K562 (cell line): ENCODE results near the gene MDFIC. TPM values are rescaled to one million over a fixed set of nuclear protein-coding genes. Genes with fewer than 3 reads are reported as not detected.

Experiments
- ATAC-seq: fragments of 200-7000 bp; cut with Tn5 transposase; 3 replicates; pipeline ENCODE4 v1.9.1; 2020; ENCODE audit warnings: moderate library complexity
- BruUV-seq: library from RNA; stranded (reverse); fragments of 400-500 nt; replicated peaks from 2 replicates; lab custom pipeline; 2021; lab: Mats Ljungman, UMichigan
- CTCF ChIA-PET: fragments of 300-600 bp; formaldehyde crosslinking; extraction: SDS; loops from one replicate; lab custom pipeline; 2021; ENCODE audit warnings: low intra/inter-chr PET ratio; lab: Yijun Ruan, JAX
- POLR2A ChIA-PET: fragments of 300-600, 350-650 bp; sonication (Branson Sonifier 250); formaldehyde crosslinking; extraction: SDS; loops from one replicate; lab custom pipeline; 2021; ENCODE audit warnings: antibody characterized with exemption, inconsistent platforms; lab: Yijun Ruan, JAX
- DNase-seq, 4 experiments: peaks; one replicate each; pipeline versions ENCODE4 v3.0.0 to v3.0.0-alpha.2; 2011 to 2018; ENCODE audit warnings: low spot score in 3 of 4, mixed read lengths in 3 of 4; ENCODE audit errors: extremely low read depth in 1 of 4
- FAIRE-seq: peaks from 2 replicates; lab custom pipeline; 2011; peaks lifted over from hg19 to GRCh38; lab: Jason Lieb, UNC
- H2AFZ ChIP-seq: 2 replicates; pipeline ENCODE4 v1.6.0; 2011; ENCODE audit warnings: low read depth, low read length, control low read depth, inconsistent platforms
- H3K27ac ChIP-seq: fragments of 200-600 bp; 3 replicates; pipeline ENCODE4 v1.8.0; 2011; ENCODE audit warnings: low read depth, mild to moderate bottlenecking, control low read depth, inconsistent platforms, low read length, moderate library complexity, mixed read lengths; ENCODE audit errors: extremely low read depth
- H3K27me3 ChIP-seq, 2 experiments: fragments of 300-600 bp in 1 of 2; 2 replicates in 1 of 2; 3 replicates in 1 of 2; pipeline versions ENCODE4 v1.6.0 to v1.8.0; 2011; ENCODE audit warnings: inconsistent platforms in 2 of 2, low read length in 2 of 2, mild to moderate bottlenecking in 1 of 2, mixed read lengths in 1 of 2, moderate library complexity in 1 of 2; ENCODE audit not compliant: control insufficient read depth in 2 of 2, insufficient read depth in 2 of 2
- H3K36me3 ChIP-seq: fragments of 300-600 bp; 3 replicates; pipeline ENCODE4 v1.8.0; 2011; ENCODE audit warnings: mild to moderate bottlenecking, low read length, inconsistent platforms; ENCODE audit not compliant: control insufficient read depth, insufficient read depth
- H3K4me1 ChIP-seq, 2 experiments: fragments of 200-600 bp in 1 of 2; replicated peaks in 1 of 2; 2 replicates in 1 of 2; 3 replicates in 1 of 2; pipeline versions ENCODE4 v1.5.1 to v1.8.0; 2011; ENCODE audit warnings: inconsistent platforms in 2 of 2, low read length in 2 of 2, mild to moderate bottlenecking in 1 of 2, mixed read lengths in 1 of 2, moderate library complexity in 1 of 2; ENCODE audit not compliant: control insufficient read depth in 2 of 2, insufficient read depth in 2 of 2
- H3K4me2 ChIP-seq: 2 replicates; pipeline ENCODE4 v1.6.1; 2011; ENCODE audit warnings: low read length, control low read depth, inconsistent platforms, mixed read lengths; ENCODE audit not compliant: insufficient read depth
- H3K4me3 ChIP-seq: fragments of 200-600 bp; sonication (generic), shearing (Covaris generic); 2 replicates; pipeline ENCODE4 v1.5.1; 2016; ENCODE audit warnings: control low read depth, inconsistent platforms
- H3K79me2 ChIP-seq: fragments of 200-600 bp; 3 replicates; pipeline ENCODE4 v1.8.0; 2011; ENCODE audit warnings: low read length, inconsistent platforms; ENCODE audit not compliant: control insufficient read depth, insufficient read depth
- H3K9ac ChIP-seq, 2 experiments: 2 replicates each; pipeline versions ENCODE4 v1.6.0 to v1.6.1; 2011; ENCODE audit warnings: low read depth in 2 of 2, low read length in 2 of 2, control low read depth in 1 of 2, inconsistent platforms in 1 of 2, mild to moderate bottlenecking in 1 of 2, mixed read lengths in 1 of 2; ENCODE audit not compliant: insufficient read depth in 1 of 2
- H3K9me1 ChIP-seq: one replicate; pipeline ENCODE4 v1.6.0; 2011; ENCODE audit warnings: inconsistent platforms, mild to moderate bottlenecking, low read length, moderate library complexity; ENCODE audit not compliant: control insufficient read depth, insufficient read depth
- H3K9me3 ChIP-seq: replicated peaks from 2 replicates; pipeline ENCODE4 v1.5.1; 2011; ENCODE audit warnings: low read depth, low read length, inconsistent platforms; ENCODE audit not compliant: control insufficient read depth, insufficient read depth
- H4K20me1 ChIP-seq: replicated peaks from 2 replicates; pipeline ENCODE4 v1.6.1; 2011; ENCODE audit warnings: low read length, inconsistent platforms, mixed read lengths; ENCODE audit not compliant: control insufficient read depth, insufficient read depth
- E4F1 ChIP-seq: fragments of 250-450 bp; sonication (Bioruptor Pico); IDR thresholded peaks from 2 replicates; pipeline ENCODE4 v1.5.0; 2021; ENCODE audit warnings: mild to moderate bottlenecking, borderline replicate concordance
- ETV1 ChIP-seq: fragments of 450-650 bp; conservative IDR thresholded peaks from 2 replicates; pipeline ENCODE4 v1.6.1; 2016; ENCODE audit warnings: missing genetic modification characterization, control low read depth, low read depth, missing compliant biosample characterization
- FOXK2 ChIP-seq, 2 experiments: fragments of 450-650 bp; IDR thresholded peaks in 1 of 2; conservative IDR thresholded peaks in 1 of 2; 2 replicates each; pipeline ENCODE4 v1.6.1; 2016; ENCODE audit warnings: low read depth in 2 of 2, mild to moderate bottlenecking in 1 of 2
- HNRNPUL1 ChIP-seq: fragments of 200-400 bp; formaldehyde crosslinking; IDR thresholded peaks from 2 replicates; pipeline ENCODE4 v1.6.1; 2017; ENCODE audit warnings: low read length
- MCM7 ChIP-seq, 2 experiments: fragments of 450-650 bp; IDR thresholded peaks; 2 replicates each; pipeline ENCODE4 v1.6.1; 2016 to 2018
- NR2C1 ChIP-seq, 2 experiments: fragments of 450-650 bp; IDR thresholded peaks; 2 replicates each; pipeline ENCODE4 v1.6.1; 2017; ENCODE audit warnings: mild to moderate bottlenecking in 2 of 2, antibody characterized with exemption in 1 of 2, inconsistent platforms in 1 of 2, missing compliant biosample characterization in 1 of 2, missing genetic modification characterization in 1 of 2
- NR3C1 ChIP-seq: sonication (generic); formaldehyde crosslinking; IDR thresholded peaks from 2 replicates; pipeline ENCODE4 v1.8.1; 2022; ENCODE audit warnings: missing genetic modification reagents
- RBFOX2 ChIP-seq: fragments of 200-400 bp; formaldehyde crosslinking; IDR thresholded peaks from 2 replicates; pipeline ENCODE4 v1.6.1; 2017; ENCODE audit warnings: low read depth, mild to moderate bottlenecking, low read length, moderate library complexity
- TGIF2 ChIP-seq: sonication (generic); formaldehyde crosslinking; IDR thresholded peaks from 2 replicates; pipeline ENCODE4 v1.8.1; 2022; ENCODE audit warnings: mild to moderate bottlenecking, missing genetic modification reagents, moderate library complexity
- ZBTB12 ChIP-seq: fragments of 250-450 bp; sonication (Bioruptor Pico); IDR thresholded peaks from 2 replicates; pipeline ENCODE4 v1.4.0; 2020
- ZBTB26 ChIP-seq: fragments of 450-650 bp; formaldehyde crosslinking; IDR thresholded peaks from 2 replicates; pipeline ENCODE4 v1.4.0; 2022; ENCODE audit warnings: missing genetic modification characterization
- ZNF232 ChIP-seq: sonication (generic); formaldehyde crosslinking; IDR thresholded peaks from 2 replicates; pipeline ENCODE4 v1.8.0; 2022; ENCODE audit warnings: mild to moderate bottlenecking, missing genetic modification reagents
- ZNF274 ChIP-seq: IDR thresholded peaks from 2 replicates; pipeline ENCODE4 v1.6.1; 2011; ENCODE audit warnings: low read depth, mild to moderate bottlenecking, low read length, moderate library complexity, borderline replicate concordance
- ZNF408 ChIP-seq: fragments of 250-450 bp; sonication (Bioruptor Pico); IDR thresholded peaks from 2 replicates; pipeline ENCODE4 v1.4.0; 2020; ENCODE audit warnings: low read depth, mild to moderate bottlenecking, moderate library complexity
- ZNF57 ChIP-seq: fragments of 450-650 bp; formaldehyde crosslinking; IDR thresholded peaks from 2 replicates; pipeline ENCODE4 v1.4.0; 2020; ENCODE audit warnings: mild to moderate bottlenecking, moderate library complexity
- WGBS: fragments of 100-300 bp; shearing (Covaris generic); methylation state at CpG from one replicate; pipeline ENCODE4 v1.1.6; 2016; ENCODE audit warnings: low coverage, mixed read lengths; ENCODE audit not compliant: insufficient coverage; ENCODE audit errors: missing lambda C conversion rate; 5-methylcytosine and 5-hydroxymethylcytosine counted together
- in situ Hi-C: fragments of 300-500 bp; cut with MboI; formaldehyde crosslinking; loops from 4 replicates; pipeline ENCODE4 v1.15.0; 2018; ENCODE audit warnings: inconsistent platforms, mixed read lengths
- intact Hi-C: fragments of 100-400 bp; cut with micrococcal nuclease; formaldehyde crosslinking; loops from 2 replicates; pipeline ENCODE4 v1.14.2; 2022
- polyA plus RNA-seq, 8 experiments: library from polyadenylated mRNA; depleted of rRNA in 4 of 8; stranded (reverse) in 5 of 8; unstranded in 3 of 8; fragments of >200 nt; fragmentation: Nextera tagmentation in 2 of 8; fragmentation: Illumina TruSeq in 1 of 8; extraction: Ambion mirVana in 2 of 8; extraction: Trizol in 1 of 8; gene quantifications; 2 replicates each; pipeline versions ENCODE4 v1.2.1 to v1.2.3, GENCODE V29; 2011 to 2014; ENCODE audit warnings: inconsistent platforms in 1 of 8, missing spikeins in 1 of 8
- total RNA-seq, 7 experiments: library from RNA; depleted of rRNA in 6 of 7; stranded (reverse); fragments of >200 nt in 6 of 7; fragmentation: Illumina TruSeq in 2 of 7; extraction: Trizol in 2 of 7; gene quantifications; 2 replicates each; pipeline versions ENCODE4 v1.2.1 to v1.2.3, GENCODE V29; 2011 to 2021; ENCODE audit warnings: low replicate concordance in 1 of 7

MDFIC gene
- total and polyA plus RNA-seq, 9 of the 15 experiments (the other 6 are each of a cell fraction or from before 2014, with no cell fraction given) = 0.13 to 0.24 TPM; not detected in 7

- WGBS = 1% methylated on average over 5 of the region's 5 CpGs
- FAIRE-seq (no peak), ATAC-seq (no peak), DNase-seq (no peak)
- Histone ChIP-seq H4K20me1 (no peaks in the 10 kb centered on the region), H3K36me3 (no peaks in the 10 kb centered on the region), H3K4me2 (no peak overlapping the region), H2AFZ (no peak overlapping the region), H3K4me3 (no peak overlapping the region), H3K79me2 (no peaks in the 10 kb centered on the region), H3K9me3 (no peaks in the 10 kb centered on the region), H3K9ac (no peak overlapping the region), H3K9me1 (no peaks in the 10 kb centered on the region), H3K27me3 (no peaks in the 10 kb centered on the region), H3K27ac (no peak overlapping the region), H3K4me1 (no peaks in the 10 kb centered on the region)
- POLR2A ChIA-PET = no interaction called here
- intact Hi-C loops (no loop called here), in situ Hi-C loops (no loop called here)
- TF ChIP-seq ZBTB26 (CRISPR knock-in tag) (no peak), E4F1 (CRISPR knock-in tag) (no peak), TGIF2 (CRISPR knock-in tag) (no peak), ZNF232 (CRISPR knock-in tag) (no peak), ETV1 (tag) (no peak), ZNF57 (CRISPR knock-in tag) (no peak), NR3C1 (no peak), RBFOX2 (no peak), FOXK2 (conservative IDR thresholded peaks at IDR 0.05 in 1 of 2, IDR thresholded peaks at IDR 0.05 in 1 of 2; ENCODE audit: low read depth in 2 of 2) (no peak), HNRNPUL1 (no peak), ZBTB12 (CRISPR knock-in tag) (no peak), MCM7 (IDR thresholded peaks at IDR 0.05) (no peak), NR2C1 (IDR thresholded peaks at IDR 0.05) (no peak), NR2C1 (tag; IDR thresholded peaks at IDR 0.05) (no peak), ZNF274 (no peak), ZNF408 (CRISPR knock-in tag) (no peak)
- no TSS peak for BruUV-seq
- CTCF ChIA-PET = no interaction called here
Measured at GRCh38 chr7:115060095-115060870, 138.4 kb downstream of the MDFIC start.
